Naive B cell (primary cell): Measurements from ENCODE around the gene RUNX2. TPM values are rescaled to one million over a fixed set of nuclear protein-coding genes. Genes with fewer than 3 reads are reported as not detected.

Experiments
- ATAC-seq, 2 donors: fragments of 150-1000 bp; cut with Tn5 transposase; 2 replicates each; pipeline ENCODE4 v1.10.0; 2021; ENCODE audit warnings: low read depth in 2 of 2, mild to moderate bottlenecking in 2 of 2, moderate library complexity in 2 of 2
- DNase-seq: peaks from one replicate; pipeline ENCODE4 v3.0.0; 2022
- H3K27ac Mint-ChIP-seq, 6 donors: one replicate each; pipeline ENCODE4 v1.8.0; 2020 to 2022; ENCODE audit warnings: mild to moderate bottlenecking in 6 of 6, mixed read lengths in 6 of 6, moderate library complexity in 5 of 6, inconsistent platforms in 2 of 6
- H3K27me3 Mint-ChIP-seq, 3 donors: one replicate each; pipeline ENCODE4 v1.8.0; 2021 to 2022; ENCODE audit warnings: mixed read lengths in 3 of 3, mild to moderate bottlenecking in 1 of 3
- H3K36me3 Mint-ChIP-seq, 2 donors: one replicate each; pipeline ENCODE4 v1.8.0; 2020 to 2022; ENCODE audit warnings: mixed read lengths in 2 of 2, inconsistent platforms in 1 of 2, mild to moderate bottlenecking in 1 of 2
- H3K4me1 Mint-ChIP-seq, 3 donors: one replicate each; pipeline ENCODE4 v1.8.0; 2020 to 2022; ENCODE audit warnings: mixed read lengths in 3 of 3, inconsistent platforms in 1 of 3, mild to moderate bottlenecking in 1 of 3, moderate library complexity in 1 of 3
- H3K4me3 Mint-ChIP-seq, 8 donors: one replicate each; pipeline ENCODE4 v1.8.0; 2020 to 2022; ENCODE audit warnings: mild to moderate bottlenecking in 8 of 8, mixed read lengths in 8 of 8, moderate library complexity in 8 of 8, inconsistent platforms in 2 of 8
- H3K9me3 Mint-ChIP-seq, 7 donors: one replicate each; pipeline ENCODE4 v1.8.0; 2020 to 2022; ENCODE audit warnings: mixed read lengths in 7 of 7, mild to moderate bottlenecking in 5 of 7, inconsistent platforms in 2 of 7, moderate library complexity in 1 of 7
- polyA plus RNA-seq, 6 donors: library from polyadenylated mRNA; unstranded; fragments of 300-500 nt; fragmentation: Illumina TruSeq; gene quantifications; one replicate each; pipeline ENCODE4 v1.2.3, GENCODE V29; 2021; ENCODE audit warnings: low read depth in 6 of 6

Gene RUNX2
- polyA plus RNA-seq, 6 donors from 2014 or later, result 0.08 to 0.37 (median 0.16) TPM; not detected in 3

- Mint-ChIP-seq H3K36me3 (peaks cover 4 to 7% of the 10 kb centered on the region in 2 donors), H3K27me3 (peaks cover 5 to 27% (median 13%) of the 10 kb centered on the region in 3 donors), H3K27ac (no peak overlapping the region), H3K4me3 (no peak overlapping the region), H3K4me1 (no peaks in the 10 kb centered on the region), H3K9me3 (peaks cover 4 to 17% (median 6%) of the 10 kb centered on the region in 7 donors)
- no peak for DNase-seq
- no peak for ATAC-seq
Observed at GRCh38 chr6:45388328-45388727, 60.2 kb downstream of the RUNX2 start.

- Mint-ChIP-seq H3K4me1 (no peaks in the 10 kb centered on the region), H3K4me3 (peak overlapping the region in 1 of 8 donors; percentile 35), H3K36me3 (peaks cover 4 to 7% of the 10 kb centered on the region in 2 donors), H3K9me3 (peaks cover 4 to 31% (median 11%) of the 10 kb centered on the region in 7 donors), H3K27ac (no peak overlapping the region), H3K27me3 (peaks cover 0 to 13% (median 7%) of the 10 kb centered on the region in 3 donors)
- ATAC-seq, result no peak
- DNase-seq, result no peak
Observed at GRCh38 chr6:45394586-45395095, 66.5 kb downstream of the RUNX2 start.

- peaks cover 0 to under 1% of the 10 kb centered on the region in 2 donors for H3K36me3 Mint-ChIP-seq
- H3K27ac Mint-ChIP-seq, result no peak overlapping the region
- no peak for DNase-seq
- ATAC-seq, result no peak
- H3K9me3 Mint-ChIP-seq, result peaks cover 0 to 15% (median 4%) of the 10 kb centered on the region in 7 donors
- no peak overlapping the region for H3K4me3 Mint-ChIP-seq
- peaks cover 11 to 31% (median 13%) of the 10 kb centered on the region in 3 donors for H3K27me3 Mint-ChIP-seq
- H3K4me1 Mint-ChIP-seq, result no peaks in the 10 kb centered on the region
Observed at GRCh38 chr6:45398075-45398813, 70.1 kb downstream of the RUNX2 start.

GRCh38 chr6:45400021-45400420 is 71.9 kb downstream of the RUNX2 start:
- peaks cover 0 to 2% (median 0%) of the 10 kb centered on the region in 7 donors for H3K9me3 Mint-ChIP-seq
- no peak for DNase-seq
- no peak overlapping the region for H3K4me3 Mint-ChIP-seq
- H3K27ac Mint-ChIP-seq, result no peak overlapping the region
- H3K27me3 Mint-ChIP-seq, result peaks cover 14 to 40% (median 18%) of the 10 kb centered on the region in 3 donors
- no peak for ATAC-seq
- H3K4me1 Mint-ChIP-seq, result no peaks in the 10 kb centered on the region
- H3K36me3 Mint-ChIP-seq, result peaks cover 0 to 7% of the 10 kb centered on the region in 2 donors

DNA sequence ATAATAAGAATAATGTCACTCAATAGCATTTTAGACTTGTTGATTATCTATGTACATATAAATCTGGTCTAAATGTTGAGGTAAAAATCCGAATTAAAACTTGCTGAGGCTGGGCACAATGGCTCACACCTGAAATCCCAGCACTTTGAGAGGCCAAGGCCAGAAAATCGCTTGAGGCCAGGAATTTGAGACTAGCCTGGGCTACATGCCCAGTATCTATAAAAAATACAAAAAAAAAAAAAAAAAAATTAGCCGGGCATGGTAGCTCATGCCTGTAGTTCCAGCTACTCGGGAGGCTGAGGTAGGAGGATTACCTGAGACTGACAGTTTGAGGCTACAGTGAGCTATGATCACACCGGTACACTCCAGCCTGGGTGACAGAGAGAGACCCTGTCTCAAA is 83.8 kb downstream of the RUNX2 start:
- H3K4me1 Mint-ChIP-seq, result peaks cover 0 to 8% (median 0%) of the 10 kb centered on the region in 3 donors

GRCh38 chr6:45415315-45415714 is 87.2 kb downstream of the RUNX2 start:
- Mint-ChIP-seq H3K27ac (no peak overlapping the region), H3K4me3 (no peak overlapping the region), H3K27me3 (peaks cover 35 to 41% (median 40%) of the 10 kb centered on the region in 3 donors), H3K4me1 (peaks cover 11 to 21% (median 12%) of the 10 kb centered on the region in 3 donors), H3K9me3 (peaks cover 0 to 3% (median 0%) of the 10 kb centered on the region in 7 donors), H3K36me3 (no peaks in the 10 kb centered on the region)
- ATAC-seq (no peak), DNase-seq (no peak)

More for the DNA sequence above, 83.8 kb downstream of the RUNX2 start:
- Mint-ChIP-seq H3K9me3 (no peaks in the 10 kb centered on the region), H3K27ac (no peak overlapping the region), H3K27me3 (peaks cover 15 to 21% (median 20%) of the 10 kb centered on the region in 3 donors), H3K36me3 (no peaks in the 10 kb centered on the region), H3K4me3 (no peak overlapping the region)
- DNase-seq (no peak), ATAC-seq (no peak)

DNA sequence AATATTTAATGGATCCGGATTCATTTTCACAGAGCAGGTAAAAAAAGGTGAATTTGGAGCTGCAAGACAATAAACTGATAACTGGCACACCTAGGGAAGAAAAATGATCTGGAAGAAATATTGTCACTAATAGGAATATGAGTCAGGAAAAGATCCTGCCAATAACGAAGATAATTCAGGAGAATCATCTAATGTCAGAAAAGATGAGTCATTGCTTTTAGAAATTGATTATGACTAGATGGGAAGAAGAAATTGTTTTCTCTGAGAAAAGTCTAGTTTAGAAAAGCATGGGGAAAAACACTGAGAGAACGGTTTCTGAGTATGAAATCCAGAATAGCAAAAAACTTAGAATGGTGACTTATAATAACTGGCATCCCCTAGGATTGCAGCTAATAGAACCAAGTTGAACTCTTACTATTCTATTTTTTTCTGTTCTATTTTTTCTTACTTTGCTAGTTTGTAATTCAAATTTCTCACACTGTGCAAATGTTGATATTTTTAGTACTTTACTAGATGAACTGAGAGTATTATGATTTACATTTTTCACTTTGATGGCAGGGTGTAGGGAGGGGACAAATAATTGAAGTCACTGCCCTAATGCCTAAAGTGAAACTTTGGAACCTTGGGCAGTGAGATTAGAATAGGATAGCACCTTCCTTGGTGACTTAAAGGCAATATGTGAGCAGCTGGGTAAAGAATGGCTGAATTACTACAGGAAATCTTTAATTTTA is 87.8 kb downstream of the RUNX2 start:
- Mint-ChIP-seq H3K36me3 (no peaks in the 10 kb centered on the region), H3K9me3 (peaks cover 0 to 3% (median 0%) of the 10 kb centered on the region in 7 donors), H3K27me3 (peaks cover 41 to 47% (median 45%) of the 10 kb centered on the region in 3 donors), H3K4me1 (peaks cover 16 to 27% (median 18%) of the 10 kb centered on the region in 3 donors), H3K4me3 (no peak overlapping the region), H3K27ac (no peak overlapping the region)
- DNase-seq (no peak), ATAC-seq (no peak)

GRCh38 chr6:45416700-45417099 is 88.6 kb downstream of the RUNX2 start:
- H3K27me3 Mint-ChIP-seq, result peaks cover 49 to 53% (median 53%) of the 10 kb centered on the region in 3 donors
- H3K4me3 Mint-ChIP-seq, result no peak overlapping the region
- no peak overlapping the region for H3K27ac Mint-ChIP-seq
- H3K4me1 Mint-ChIP-seq, result peaks cover 21 to 35% (median 26%) of the 10 kb centered on the region in 3 donors
- peaks cover 0 to 3% (median 0%) of the 10 kb centered on the region in 7 donors for H3K9me3 Mint-ChIP-seq
- DNase-seq, result no peak
- ATAC-seq, result no peak
- peaks cover 0 to 4% of the 10 kb centered on the region in 2 donors for H3K36me3 Mint-ChIP-seq

- Mint-ChIP-seq H3K4me3 (no peak overlapping the region), H3K27me3 (peaks cover 49 to 61% (median 60%) of the 10 kb centered on the region in 3 donors), H3K9me3 (peaks cover 0 to 3% (median 0%) of the 10 kb centered on the region in 7 donors), H3K36me3 (peaks cover 0 to 7% of the 10 kb centered on the region in 2 donors), H3K27ac (no peak overlapping the region), H3K4me1 (peaks cover 23 to 42% (median 29%) of the 10 kb centered on the region in 3 donors)
- ATAC-seq (no peak), DNase-seq (no peak)
Observed at GRCh38 chr6:45417436-45417835, 89.3 kb downstream of the RUNX2 start.

- peak; percentile 46 to 47 for ATAC-seq
- Mint-ChIP-seq H3K27me3 (peaks cover 53 to 78% (median 78%) of the 10 kb centered on the region in 3 donors), H3K4me3 (peak overlapping the region; percentile 76 to 91 (median 87)), H3K4me1 (peaks cover 34 to 59% (median 43%) of the 10 kb centered on the region in 3 donors), H3K27ac (peak overlapping the region in 4 of 6 donors; percentile 38 to 62 (median 50)), H3K36me3 (peaks cover 0 to 7% of the 10 kb centered on the region in 2 donors), H3K9me3 (peaks cover 0 to 3% (median 0%) of the 10 kb centered on the region in 7 donors)
- DNase-seq, result peak; percentile 35
Observed at GRCh38 chr6:45419571-45420082, 91.5 kb downstream of the RUNX2 start.

- Mint-ChIP-seq H3K9me3 (peaks cover 0 to 3% (median 0%) of the 10 kb centered on the region in 7 donors), H3K27ac (peak overlapping the region in 3 of 6 donors; percentile 38 to 62 (median 50)), H3K27me3 (peaks cover 50 to 78% (median 75%) of the 10 kb centered on the region in 3 donors), H3K4me1 (peaks cover 34 to 64% (median 47%) of the 10 kb centered on the region in 3 donors), H3K4me3 (peak overlapping the region; percentile 76 to 91 (median 87)), H3K36me3 (peaks cover 0 to 7% of the 10 kb centered on the region in 2 donors)
- ATAC-seq, result peak in 1 of 2 donors; percentile 24
- no peak for DNase-seq
Observed at GRCh38 chr6:45420083-45420908, 92.2 kb downstream of the RUNX2 start.
